Measurements from ENCODE around the gene GMDS.

GMDS gene

GRCh38 chr6:2258112-2258511 lies 12.7 kb upstream of the GMDS start:
- no peak for ATAC-seq (replicated peaks; ENCODE audit: extremely low read depth, poor library complexity, severe bottlenecking)
- Mint-ChIP-seq H3K9me3 (no peaks in the 10 kb centered on the region), H3K27ac (ENCODE audit: low read depth) (no peak overlapping the region), H3K36me3 (ENCODE audit: insufficient read depth) (peaks cover 3% of the 10 kb centered on the region), H3K4me3 (no peak overlapping the region), H3K27me3 (no peaks in the 10 kb centered on the region), H3K4me1 (peaks cover 13% of the 10 kb centered on the region)
- DNase-seq (ENCODE audit: low spot score in 2 of 2) = no peak

GRCh38 chr6:2257363-2257762 lies 12.0 kb upstream of the GMDS start:
- DNase-seq (ENCODE audit: low spot score in 2 of 2) (no peak), ATAC-seq (replicated peaks; ENCODE audit: extremely low read depth, poor library complexity, severe bottlenecking) (no peak)
- peaks cover 3% of the 10 kb centered on the region for H3K36me3 Mint-ChIP-seq (ENCODE audit: insufficient read depth)
- H3K27ac Mint-ChIP-seq (ENCODE audit: low read depth) = no peak overlapping the region
- peaks cover 9% of the 10 kb centered on the region for H3K4me1 Mint-ChIP-seq
- H3K4me3 Mint-ChIP-seq = no peak overlapping the region
- H3K27me3 Mint-ChIP-seq = no peaks in the 10 kb centered on the region
- H3K9me3 Mint-ChIP-seq = no peaks in the 10 kb centered on the region

GRCh38 chr6:2254747-2255146 lies 9.3 kb upstream of the GMDS start:
- ATAC-seq (replicated peaks; ENCODE audit: extremely low read depth, poor library complexity, severe bottlenecking) (no peak), DNase-seq (ENCODE audit: low spot score in 2 of 2) (no peak)
- H3K27me3 Mint-ChIP-seq = no peaks in the 10 kb centered on the region
- H3K4me1 Mint-ChIP-seq = peaks cover 7% of the 10 kb centered on the region
- no peak overlapping the region for H3K27ac Mint-ChIP-seq (ENCODE audit: low read depth)
- H3K9me3 Mint-ChIP-seq = no peaks in the 10 kb centered on the region
- H3K36me3 Mint-ChIP-seq (ENCODE audit: insufficient read depth) = peaks cover 3% of the 10 kb centered on the region
- H3K4me3 Mint-ChIP-seq = no peak overlapping the region

- peaks cover 42% of the 10 kb centered on the region for H3K4me1 Mint-ChIP-seq
- H3K9me3 Mint-ChIP-seq = no peaks in the 10 kb centered on the region
- DNase-seq (ENCODE audit: low spot score in 2 of 2) = no peak
- H3K4me3 Mint-ChIP-seq = no peak overlapping the region
- peaks cover 14% of the 10 kb centered on the region for H3K36me3 Mint-ChIP-seq (ENCODE audit: insufficient read depth)
- H3K27me3 Mint-ChIP-seq = no peaks in the 10 kb centered on the region
- no peak overlapping the region for H3K27ac Mint-ChIP-seq (ENCODE audit: low read depth)
- no peak for ATAC-seq (replicated peaks; ENCODE audit: extremely low read depth, poor library complexity, severe bottlenecking)
These were observed 3.7 kb upstream of the GMDS start for GRCh38 chr6:2249126-2249525.

GRCh38 chr6:2247664-2248063 lies 2.3 kb upstream of the GMDS start:
- Mint-ChIP-seq H3K4me3 (no peak overlapping the region), H3K27me3 (no peaks in the 10 kb centered on the region), H3K27ac (ENCODE audit: low read depth) (peak overlapping the region; percentile 16), H3K36me3 (ENCODE audit: insufficient read depth) (peaks cover 14% of the 10 kb centered on the region), H3K9me3 (no peaks in the 10 kb centered on the region), H3K4me1 (peaks cover 47% of the 10 kb centered on the region)
- ATAC-seq (replicated peaks; ENCODE audit: extremely low read depth, poor library complexity, severe bottlenecking) (no peak), DNase-seq (ENCODE audit: low spot score in 2 of 2) (no peak)

- H3K27me3 Mint-ChIP-seq = no peaks in the 10 kb centered on the region
- peak overlapping the region; percentile 84 for H3K27ac Mint-ChIP-seq (ENCODE audit: low read depth)
- H3K4me3 Mint-ChIP-seq = peak overlapping the region; percentile 88
- no peak for DNase-seq (ENCODE audit: low spot score in 2 of 2)
- ATAC-seq (replicated peaks; ENCODE audit: extremely low read depth, poor library complexity, severe bottlenecking) = peak; percentile 15
- no peaks in the 10 kb centered on the region for H3K9me3 Mint-ChIP-seq
- H3K36me3 Mint-ChIP-seq (ENCODE audit: insufficient read depth) = peaks cover 14% of the 10 kb centered on the region
- H3K4me1 Mint-ChIP-seq = peaks cover 54% of the 10 kb centered on the region
These were observed 765 bp upstream of the GMDS start for GRCh38 chr6:2245877-2246863.

- peaks cover 54% of the 10 kb centered on the region for H3K4me1 Mint-ChIP-seq
These were observed 923 bp downstream of the GMDS start for GRCh38 chr6:2244261-2245102.

GRCh38 chr6:2242311-2242710 lies 3.1 kb downstream of the GMDS start:
- Mint-ChIP-seq H3K36me3 (ENCODE audit: insufficient read depth) (peaks cover 11% of the 10 kb centered on the region), H3K27me3 (no peaks in the 10 kb centered on the region), H3K9me3 (no peaks in the 10 kb centered on the region), H3K4me1 (peaks cover 37% of the 10 kb centered on the region), H3K4me3 (no peak overlapping the region), H3K27ac (ENCODE audit: low read depth) (no peak overlapping the region)
- DNase-seq (ENCODE audit: low spot score in 2 of 2) (no peak), ATAC-seq (replicated peaks; ENCODE audit: extremely low read depth, poor library complexity, severe bottlenecking) (no peak)

More at GRCh38 chr6:2244261-2245102, 923 bp downstream of the GMDS start:
- ATAC-seq (replicated peaks; ENCODE audit: extremely low read depth, poor library complexity, severe bottlenecking) = no peak
- Mint-ChIP-seq H3K4me3 (peak overlapping the region; percentile 88), H3K27me3 (no peaks in the 10 kb centered on the region), H3K9me3 (no peaks in the 10 kb centered on the region), H3K27ac (ENCODE audit: low read depth) (peak overlapping the region; percentile 64), H3K36me3 (ENCODE audit: insufficient read depth) (peaks cover 14% of the 10 kb centered on the region)
- DNase-seq (ENCODE audit: low spot score in 2 of 2) = peak in 1 of 2 donors; percentile 17

GRCh38 chr6:2240961-2241360 lies 4.4 kb downstream of the GMDS start:
- Mint-ChIP-seq H3K4me3 (no peak overlapping the region), H3K4me1 (peaks cover 25% of the 10 kb centered on the region), H3K9me3 (no peaks in the 10 kb centered on the region), H3K27ac (ENCODE audit: low read depth) (no peak overlapping the region), H3K27me3 (no peaks in the 10 kb centered on the region), H3K36me3 (ENCODE audit: insufficient read depth) (peaks cover 10% of the 10 kb centered on the region)
- no peak for DNase-seq (ENCODE audit: low spot score in 2 of 2)
- ATAC-seq (replicated peaks; ENCODE audit: extremely low read depth, poor library complexity, severe bottlenecking) = no peak

GRCh38 chr6:2237001-2237400 lies 8.4 kb downstream of the GMDS start:
- DNase-seq (ENCODE audit: low spot score in 2 of 2) (no peak), ATAC-seq (replicated peaks; ENCODE audit: extremely low read depth, poor library complexity, severe bottlenecking) (no peak)
- Mint-ChIP-seq H3K27ac (ENCODE audit: low read depth) (no peak overlapping the region), H3K4me3 (no peak overlapping the region), H3K4me1 (peaks cover 7% of the 10 kb centered on the region), H3K36me3 (ENCODE audit: insufficient read depth) (peaks cover 4% of the 10 kb centered on the region), H3K9me3 (no peaks in the 10 kb centered on the region), H3K27me3 (no peaks in the 10 kb centered on the region)

GRCh38 chr6:2235777-2236495 lies 9.5 kb downstream of the GMDS start:
- no peak overlapping the region for H3K4me3 Mint-ChIP-seq
- no peaks in the 10 kb centered on the region for H3K9me3 Mint-ChIP-seq
- H3K27ac Mint-ChIP-seq (ENCODE audit: low read depth) = no peak overlapping the region
- no peaks in the 10 kb centered on the region for H3K27me3 Mint-ChIP-seq
- peaks cover 6% of the 10 kb centered on the region for H3K4me1 Mint-ChIP-seq
- H3K36me3 Mint-ChIP-seq (ENCODE audit: insufficient read depth) = peaks cover 4% of the 10 kb centered on the region
- ATAC-seq (replicated peaks; ENCODE audit: extremely low read depth, poor library complexity, severe bottlenecking) (no peak), DNase-seq (ENCODE audit: low spot score in 2 of 2) (no peak)

- H3K4me1 Mint-ChIP-seq = peaks cover 12% of the 10 kb centered on the region
- ATAC-seq (replicated peaks; ENCODE audit: extremely low read depth, poor library complexity, severe bottlenecking) = no peak
- no peak overlapping the region for H3K27ac Mint-ChIP-seq (ENCODE audit: low read depth)
- no peaks in the 10 kb centered on the region for H3K27me3 Mint-ChIP-seq
- no peak for DNase-seq (ENCODE audit: low spot score in 2 of 2)
- H3K4me3 Mint-ChIP-seq = no peak overlapping the region
- no peaks in the 10 kb centered on the region for H3K9me3 Mint-ChIP-seq
- peaks cover 4% of the 10 kb centered on the region for H3K36me3 Mint-ChIP-seq (ENCODE audit: insufficient read depth)
These were observed 13.0 kb downstream of the GMDS start for GRCh38 chr6:2232445-2232844.
